Fibroblast of the aortic adventitia (primary cell): ENCODE measurements around the gene ELOVL4. TPM values are rescaled to one million over a fixed set of nuclear protein-coding genes. Genes with fewer than 3 reads are reported as not detected.

Experiments used
- DNase-seq: peaks from one replicate; pipeline ENCODE4 v3.0.0-alpha.2; 2010; ENCODE audit warnings: low read depth
- H3K4me3 ChIP-seq: 2 replicates; pipeline ENCODE4 v1.5.1; 2011; ENCODE audit warnings: low read depth, mild to moderate bottlenecking, control low read depth, low read length, moderate library complexity
- CTCF ChIP-seq: IDR thresholded peaks from 2 replicates; pipeline ENCODE4 v1.5.1; 2011; ENCODE audit warnings: mild to moderate bottlenecking, low read length, control low read depth, inconsistent platforms; ENCODE audit not compliant: insufficient read depth
- total RNA-seq: library from RNA; depleted of rRNA; stranded (reverse); fragments of >200 nt; gene quantifications from 2 replicates; pipeline ENCODE4 v1.2.3, GENCODE V29; 2012; ENCODE audit warnings: low replicate concordance

The ELOVL4 gene
- total RNA-seq, 1 donor: 6.4 TPM

GRCh38 chr6:79895382-79896074, 51.8 kb downstream of the ELOVL4 start:
- no peak for DNase-seq
- no peak for TF ChIP-seq CTCF
- H3K4me3 ChIP-seq: no peak overlapping the region

DNA sequence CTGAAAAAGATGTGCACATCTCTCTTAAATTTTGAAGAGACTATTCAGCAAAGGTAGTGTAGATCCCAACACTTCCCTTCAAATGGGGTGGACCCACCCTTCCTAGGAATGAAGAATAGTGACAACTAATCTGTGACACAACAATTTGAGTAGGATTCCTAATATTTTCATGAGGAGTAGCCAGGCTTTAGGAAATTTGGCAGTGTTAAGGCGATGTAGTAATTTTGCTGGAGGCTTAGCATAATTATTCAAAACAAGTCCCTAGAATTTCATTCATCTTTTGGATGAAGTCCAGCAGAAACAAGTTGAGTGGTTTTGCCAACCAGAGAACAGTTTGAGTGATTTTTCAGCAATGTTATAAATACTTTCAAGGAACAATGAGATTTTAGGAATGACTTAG, 52.4 kb downstream of the ELOVL4 start:
- no peak overlapping the region for H3K4me3 ChIP-seq
- no peak for TF ChIP-seq CTCF
- DNase-seq: peak; percentile 28

DNA sequence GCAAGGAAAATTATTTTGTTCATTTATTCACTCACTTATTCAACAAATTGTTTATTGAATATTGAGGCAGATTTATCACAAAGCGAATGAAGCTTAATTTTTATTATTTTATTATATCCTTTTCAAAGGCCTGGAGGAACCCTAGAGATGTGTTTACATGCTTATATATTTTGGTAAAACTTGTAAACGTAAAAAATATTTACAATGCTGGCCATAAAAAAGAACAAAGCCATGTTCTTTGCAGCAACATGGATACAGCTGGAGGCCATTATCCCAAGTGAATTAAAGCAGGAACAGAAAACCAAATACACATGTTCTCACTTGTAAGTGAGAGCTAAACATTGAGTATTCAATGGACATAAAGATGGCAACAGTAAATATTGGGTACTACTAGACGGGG, 58.8 kb downstream of the ELOVL4 start:
- H3K4me3 ChIP-seq: no peak overlapping the region
- TF ChIP-seq CTCF: no peak
- DNase-seq: no peak

- no peak overlapping the region for H3K4me3 ChIP-seq
- TF ChIP-seq CTCF: no peak
- no peak for DNase-seq
Measured at GRCh38 chr6:79878142-79878748, 69.1 kb downstream of the ELOVL4 start.

DNA sequence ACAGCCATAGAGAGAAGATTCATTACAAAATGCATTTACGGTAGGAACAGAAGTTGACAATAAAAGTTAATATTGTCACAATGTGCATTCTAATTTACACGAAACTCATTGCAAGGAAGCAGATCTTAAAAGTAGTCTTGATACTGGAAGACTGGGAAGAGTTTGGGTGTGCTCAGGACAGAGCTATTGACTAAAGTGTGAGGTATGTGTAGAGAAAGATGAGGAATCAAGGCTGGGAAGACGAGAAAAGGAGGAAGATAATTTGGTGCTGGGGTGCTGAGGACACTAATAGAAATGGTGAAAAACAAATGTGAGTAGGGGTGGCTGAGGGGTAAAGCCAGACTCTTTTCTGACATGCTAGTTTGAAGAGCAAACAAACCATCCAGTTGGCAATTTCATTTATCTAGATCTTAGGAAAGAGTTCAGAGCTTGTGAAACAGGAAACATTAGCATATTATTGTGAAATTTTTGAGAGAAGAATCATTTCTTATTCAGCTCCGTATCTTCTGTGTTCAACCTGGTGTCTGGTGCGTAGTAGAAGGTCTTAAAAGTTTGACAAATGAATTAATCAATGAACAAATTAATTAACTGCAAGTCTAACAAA, 72.7 kb downstream of the ELOVL4 start:
- no peak overlapping the region for H3K4me3 ChIP-seq
- TF ChIP-seq CTCF: no peak
- no peak for DNase-seq

DNA sequence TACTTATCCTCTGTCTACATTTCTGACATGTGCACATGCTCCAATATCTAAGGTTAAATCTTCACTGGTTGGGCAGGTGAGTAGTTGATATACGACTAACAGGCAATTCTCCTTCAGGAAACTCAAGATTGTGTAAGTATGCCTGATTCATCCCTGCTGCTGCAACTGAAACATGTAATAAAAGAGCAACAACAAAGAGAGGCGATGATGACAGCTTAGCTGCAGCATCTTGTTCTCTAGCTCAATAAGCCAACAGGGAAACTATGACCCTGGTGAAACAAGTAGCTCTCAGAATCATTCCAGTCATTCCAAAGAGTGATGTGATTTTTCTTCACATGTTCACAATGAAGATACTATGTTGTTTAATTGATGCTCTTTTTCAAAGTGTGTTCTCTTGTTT, 74.4 kb downstream of the ELOVL4 start:
- TF ChIP-seq CTCF: no peak
- no peak overlapping the region for H3K4me3 ChIP-seq
- DNase-seq: peak; percentile 31
